ENCODE measurements around the gene UBA7. TPM values are rescaled to one million over a fixed set of nuclear protein-coding genes. Genes with fewer than 3 reads are reported as not detected.

Gene UBA7
- total and polyA plus RNA-seq, 2 of the 13 experiments (the other 11 are each of a cell fraction or from before 2014, with no cell fraction given): 9.5 to 16.5 TPM

- no peak for TF ChIP-seq MBNL3 (CRISPR knock-in tag; conservative IDR thresholded peaks at IDR 0.05)
- 0 out of 2 replicates have a peak, but pooled peaks have one; percentile 6 for TF ChIP-seq ZNF609 (CRISPR knock-in tag; IDR thresholded peaks at IDR 0.05; ENCODE audit: borderline replicate concordance)
- TF ChIP-seq ZBTB1 (CRISPR knock-in tag; IDR thresholded peaks at IDR 0.05; ENCODE audit: borderline replicate concordance): no peak
- TF ChIP-seq ATF5 (CRISPR knock-in tag; IDR thresholded peaks at IDR 0.05; ENCODE audit: low read depth): no peak
- TF ChIP-seq SMAD9 (CRISPR knock-in tag; IDR thresholded peaks at IDR 0.05): no peak
- TF ChIP-seq ZNF34 (CRISPR knock-in tag; IDR thresholded peaks at IDR 0.05; ENCODE audit: borderline replicate concordance): no peak
- TF ChIP-seq SPEN (CRISPR knock-in tag; IDR thresholded peaks at IDR 0.05; ENCODE audit: low read depth): peak; percentile 37; the same call in 1 of the 2 replicates
- no peak for TF ChIP-seq HNF4G (IDR thresholded peaks at IDR 0.05; ENCODE audit: borderline replicate concordance, low read depth, low read length)
- peak; percentile 41; the same call in 1 of the 2 replicates for TF ChIP-seq HNF4G (CRISPR knock-in tag; IDR thresholded peaks at IDR 0.05; ENCODE audit: borderline replicate concordance, low read depth)
- TF ChIP-seq ZNF296 (CRISPR knock-in tag; conservative IDR thresholded peaks at IDR 0.05): no peak
- no peak for TF ChIP-seq ZNF331 (CRISPR knock-in tag; IDR thresholded peaks at IDR 0.05)
- no peak for TF ChIP-seq SMC3 (IDR thresholded peaks at IDR 0.05; ENCODE audit: low read length)
- TF ChIP-seq ZNF800 (CRISPR knock-in tag; IDR thresholded peaks at IDR 0.05): no peak
- TF ChIP-seq ZNF263 (CRISPR knock-in tag; IDR thresholded peaks at IDR 0.05): 0 out of 2 replicates have a peak, but pooled peaks have one; percentile 26
- TF ChIP-seq KLF11 (CRISPR knock-in tag; IDR thresholded peaks at IDR 0.05): no peak
- no peak for TF ChIP-seq ZNF207 (IDR thresholded peaks at IDR 0.05; ENCODE audit: borderline replicate concordance)
- peak; percentile 86 for TF ChIP-seq PHF20 (CRISPR knock-in tag; IDR thresholded peaks at IDR 0.05)
- no peak for TF ChIP-seq ZNF18 (CRISPR knock-in tag; IDR thresholded peaks at IDR 0.05; ENCODE audit: insufficient replicate concordance)
- peak; percentile 89 for TF ChIP-seq NFYC (CRISPR knock-in tag; IDR thresholded peaks at IDR 0.05)
Measured at GRCh38 chr3:49856181-49857005, 42.6 kb upstream of the UBA7 start, which contains the start of gene TRAIP (continued).

Data from HepG2 (cell line).